Lower lobe of right lung (tissue), 2 donors: ENCODE measurements around the gene MITF. TPM values are rescaled to one million over a fixed set of nuclear protein-coding genes. Genes with fewer than 3 reads are reported as not detected.

Source experiments
- ATAC-seq, 2 donors: fragments of 200-7000 bp; cut with Tn5 transposase; one replicate each; pipeline ENCODE4 v1.9.1; 2020 to 2022; ENCODE audit warnings: mild to moderate bottlenecking in 2 of 2, moderate library complexity in 2 of 2
- DNase-seq: peaks from one replicate; pipeline ENCODE4 v3.0.0-alpha.2; 2020
- H3K27ac ChIP-seq: fragments of 200-600 bp; one replicate; pipeline ENCODE4 v1.8.0; 2022
- H3K27me3 ChIP-seq: fragments of 200-600 bp; one replicate; pipeline ENCODE4 v1.8.0; 2022; ENCODE audit warnings: low read depth
- H3K36me3 ChIP-seq: fragments of 200-600 bp; one replicate; pipeline ENCODE4 v1.8.0; 2022; ENCODE audit warnings: mild to moderate bottlenecking
- H3K4me1 ChIP-seq: fragments of 200-600 bp; one replicate; pipeline ENCODE4 v1.8.0; 2022
- H3K4me3 ChIP-seq: fragments of 200-600 bp; one replicate; pipeline ENCODE4 v1.8.0; 2022; ENCODE audit warnings: mild to moderate bottlenecking
- H3K9me3 ChIP-seq: fragments of 200-600 bp; one replicate; pipeline ENCODE4 v1.8.0; 2022
- intact Hi-C: fragments of 100-400 bp; cut with DNase I; formaldehyde crosslinking; loops from one replicate; pipeline ENCODE4 v1.11.0; 2022
- long read RNA-seq: library from polyadenylated mRNA; unstranded; transcript quantifications from one replicate; pipeline ENCODE4 v2.0.0, GENCODE V29; 2021
- total RNA-seq: library from RNA; stranded (reverse); fragmentation: NEBNext Ultra II Directional; extraction: Animal tissue kit (Norgen Biotek cat#: 25700); gene quantifications from one replicate; pipeline ENCODE4 v1.2.1, GENCODE V29; 2021
- TF ChIP-seq, protein P1 (sequence below): fragments of 200-600 bp; IDR thresholded peaks from one replicate; pipeline ENCODE4 v1.8.0; 2022; ENCODE audit warnings: antibody characterized with exemption, mild to moderate bottlenecking
- donor health status: DM: no; HTN: yes; CAD: no; lungs with severe emphysema.

MITF gene, protein sequence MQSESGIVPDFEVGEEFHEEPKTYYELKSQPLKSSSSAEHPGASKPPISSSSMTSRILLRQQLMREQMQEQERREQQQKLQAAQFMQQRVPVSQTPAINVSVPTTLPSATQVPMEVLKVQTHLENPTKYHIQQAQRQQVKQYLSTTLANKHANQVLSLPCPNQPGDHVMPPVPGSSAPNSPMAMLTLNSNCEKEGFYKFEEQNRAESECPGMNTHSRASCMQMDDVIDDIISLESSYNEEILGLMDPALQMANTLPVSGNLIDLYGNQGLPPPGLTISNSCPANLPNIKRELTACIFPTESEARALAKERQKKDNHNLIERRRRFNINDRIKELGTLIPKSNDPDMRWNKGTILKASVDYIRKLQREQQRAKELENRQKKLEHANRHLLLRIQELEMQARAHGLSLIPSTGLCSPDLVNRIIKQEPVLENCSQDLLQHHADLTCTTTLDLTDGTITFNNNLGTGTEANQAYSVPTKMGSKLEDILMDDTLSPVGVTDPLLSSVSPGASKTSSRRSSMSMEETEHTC
- 45.1 TPM for total RNA-seq
- long read RNA-seq, full-length matches to known transcripts = 35 of 68 reads
- long read RNA-seq, partial matches to known transcripts = 13 of 68 reads
- long read RNA-seq, other reads (novel, unspliced or antisense) = 20 of 68 reads

DNA sequence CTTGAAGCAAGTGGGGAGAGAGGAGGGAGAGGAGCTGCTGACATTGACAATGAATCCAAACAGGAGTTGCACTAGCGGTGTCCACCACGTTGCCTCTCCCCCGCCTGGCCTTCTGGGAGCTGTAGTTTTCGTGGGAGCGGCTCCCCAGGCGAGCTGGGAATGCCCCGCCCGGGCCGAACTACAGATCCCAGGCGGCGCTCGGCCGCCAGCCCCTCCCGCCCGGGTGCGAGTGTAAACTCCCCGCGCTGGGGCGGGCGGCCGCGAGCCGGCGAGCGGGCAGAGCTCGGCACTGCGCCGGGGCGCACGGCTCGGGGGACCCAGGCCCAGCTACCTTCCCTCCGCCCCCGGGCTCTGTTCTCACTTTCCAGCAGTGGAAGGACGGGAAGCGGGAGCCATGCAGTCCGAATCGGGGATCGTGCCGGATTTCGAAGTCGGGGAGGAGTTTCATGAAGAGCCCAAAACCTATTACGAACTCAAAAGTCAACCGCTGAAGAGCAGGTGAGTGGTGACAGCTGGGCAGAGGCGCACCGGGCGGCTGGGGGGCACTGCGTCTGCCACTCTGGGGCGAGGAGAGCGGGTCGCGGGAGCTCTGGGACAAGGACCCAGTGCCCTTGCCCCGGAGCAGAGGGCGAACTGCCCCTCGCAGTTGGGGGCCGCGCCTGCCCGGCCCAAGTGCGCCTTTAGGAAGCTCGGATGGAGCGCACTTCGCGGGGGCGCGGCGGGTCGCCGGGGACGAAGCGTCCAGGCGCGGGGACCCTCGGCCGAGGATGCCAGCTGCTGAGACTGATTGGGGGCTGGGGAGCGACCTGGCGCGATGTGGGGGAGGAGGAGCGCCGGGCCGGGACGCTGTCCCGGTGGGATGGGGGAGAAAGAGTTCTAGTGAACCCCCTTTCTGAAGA, at the start of gene MITF:
Gene MITF (plus strand): TSS at position 261 of the 899 bp plus-strand sequence. CDS start 134 bp downstream, at position 395.
- no peaks in the 10 kb centered on the region for H3K27me3 ChIP-seq
- TF ChIP-seq, protein P1, sequence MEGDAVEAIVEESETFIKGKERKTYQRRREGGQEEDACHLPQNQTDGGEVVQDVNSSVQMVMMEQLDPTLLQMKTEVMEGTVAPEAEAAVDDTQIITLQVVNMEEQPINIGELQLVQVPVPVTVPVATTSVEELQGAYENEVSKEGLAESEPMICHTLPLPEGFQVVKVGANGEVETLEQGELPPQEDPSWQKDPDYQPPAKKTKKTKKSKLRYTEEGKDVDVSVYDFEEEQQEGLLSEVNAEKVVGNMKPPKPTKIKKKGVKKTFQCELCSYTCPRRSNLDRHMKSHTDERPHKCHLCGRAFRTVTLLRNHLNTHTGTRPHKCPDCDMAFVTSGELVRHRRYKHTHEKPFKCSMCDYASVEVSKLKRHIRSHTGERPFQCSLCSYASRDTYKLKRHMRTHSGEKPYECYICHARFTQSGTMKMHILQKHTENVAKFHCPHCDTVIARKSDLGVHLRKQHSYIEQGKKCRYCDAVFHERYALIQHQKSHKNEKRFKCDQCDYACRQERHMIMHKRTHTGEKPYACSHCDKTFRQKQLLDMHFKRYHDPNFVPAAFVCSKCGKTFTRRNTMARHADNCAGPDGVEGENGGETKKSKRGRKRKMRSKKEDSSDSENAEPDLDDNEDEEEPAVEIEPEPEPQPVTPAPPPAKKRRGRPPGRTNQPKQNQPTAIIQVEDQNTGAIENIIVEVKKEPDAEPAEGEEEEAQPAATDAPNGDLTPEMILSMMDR = no peak
- H3K4me3 ChIP-seq = peak within 1 kb of the TSS; percentile 89
- ATAC-seq = peak; percentile 98
- H3K27ac ChIP-seq = peak within 1 kb of the TSS; percentile 85
- no peaks in the 10 kb centered on the region for H3K36me3 ChIP-seq
- peak; percentile 94 for DNase-seq
- peaks cover 31% of the 10 kb centered on the region for H3K4me1 ChIP-seq
- intact Hi-C loops = no loop called here
- no peaks in the 10 kb centered on the region for H3K9me3 ChIP-seq

DNA sequence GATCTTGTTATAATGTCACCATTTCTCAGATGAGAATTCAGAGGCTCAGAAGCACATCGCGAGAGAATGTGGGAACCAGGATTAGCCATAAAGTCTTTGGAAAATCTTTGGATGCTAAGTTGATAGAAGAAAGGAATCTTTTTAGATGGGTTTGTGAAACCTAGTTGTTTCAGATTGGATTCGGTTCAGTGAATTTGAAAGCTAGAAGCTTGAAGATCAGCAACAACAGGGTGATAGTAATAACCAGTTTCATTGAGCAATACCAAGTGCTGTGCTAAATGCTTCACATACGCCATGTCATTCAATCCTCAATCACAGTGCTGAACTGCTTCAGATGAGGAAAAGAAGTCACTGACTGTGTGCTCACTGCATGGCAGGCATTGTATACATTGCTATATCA, 47.4 kb upstream of the MITF start:
- no peak overlapping the region for H3K27ac ChIP-seq
- H3K27me3 ChIP-seq = no peaks in the 10 kb centered on the region
- TF ChIP-seq, protein P1 = no peak
- H3K4me3 ChIP-seq = no peak overlapping the region
- DNase-seq (no peak), ATAC-seq (peak in 1 of 2 donors; percentile 38)
- no peaks in the 10 kb centered on the region for H3K9me3 ChIP-seq
- intact Hi-C loops = loop anchor here (10.0 kb wide), 1 partner anchor 103 kb away; no protein-coding TSS in a partner anchor
- H3K4me1 ChIP-seq = no peaks in the 10 kb centered on the region
- H3K36me3 ChIP-seq = no peaks in the 10 kb centered on the region

DNA sequence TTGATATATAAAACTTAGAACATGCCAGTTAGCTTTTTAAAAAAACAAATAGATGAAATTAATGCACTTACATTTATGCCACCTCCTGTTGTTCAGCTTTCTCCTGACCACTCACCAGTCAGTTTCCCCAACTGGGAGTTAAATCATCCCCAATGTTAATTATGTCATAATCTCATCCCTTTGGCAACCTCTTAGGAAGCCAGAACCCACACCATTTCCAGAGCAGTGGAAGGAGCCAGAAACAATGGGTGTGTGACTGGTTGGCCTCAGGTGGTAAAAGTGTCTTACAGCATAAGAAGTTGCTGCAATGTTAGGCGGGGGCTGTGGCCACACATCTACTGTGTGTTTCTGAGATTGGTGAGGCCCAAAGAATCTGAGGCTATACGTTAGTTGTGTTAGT, 46.5 kb upstream of the MITF start:
- Histone ChIP-seq H3K4me3 (no peak overlapping the region), H3K4me1 (no peaks in the 10 kb centered on the region), H3K27me3 (no peaks in the 10 kb centered on the region), H3K36me3 (no peaks in the 10 kb centered on the region), H3K9me3 (no peaks in the 10 kb centered on the region), H3K27ac (no peak overlapping the region)
- DNase-seq = no peak
- intact Hi-C loops = loop anchor here (10.0 kb wide), 1 partner anchor 102 kb away; no protein-coding TSS in a partner anchor
- no peak for ATAC-seq
- TF ChIP-seq, protein P1 = no peak

DNA sequence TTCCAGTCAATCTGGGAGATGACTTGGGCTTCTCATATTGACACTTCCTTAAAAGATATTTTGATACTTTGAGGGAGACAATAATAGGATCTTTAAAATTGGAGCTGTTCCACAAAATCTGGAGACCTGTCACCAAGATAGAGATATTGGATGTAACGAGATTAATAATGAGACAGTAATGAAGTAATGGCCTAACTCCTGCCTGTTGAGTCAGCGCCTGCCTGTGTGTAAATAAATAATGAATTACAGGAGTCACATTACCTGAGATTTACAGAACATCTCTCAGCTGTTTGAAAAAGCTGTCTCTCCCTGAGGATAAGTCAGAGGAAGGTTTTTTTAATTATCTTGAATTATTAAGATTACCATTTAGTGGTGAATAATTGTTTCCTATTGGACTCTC, 43.8 kb upstream of the MITF start:
- Histone ChIP-seq H3K36me3 (no peaks in the 10 kb centered on the region), H3K4me3 (no peak overlapping the region), H3K27ac (no peak overlapping the region), H3K4me1 (no peaks in the 10 kb centered on the region), H3K9me3 (no peaks in the 10 kb centered on the region), H3K27me3 (no peaks in the 10 kb centered on the region)
- intact Hi-C loops = loop anchor here (10.0 kb wide), 1 partner anchor 99 kb away; no protein-coding TSS in a partner anchor
- ATAC-seq = no peak
- no peak for DNase-seq
- TF ChIP-seq, protein P1 = no peak

DNA sequence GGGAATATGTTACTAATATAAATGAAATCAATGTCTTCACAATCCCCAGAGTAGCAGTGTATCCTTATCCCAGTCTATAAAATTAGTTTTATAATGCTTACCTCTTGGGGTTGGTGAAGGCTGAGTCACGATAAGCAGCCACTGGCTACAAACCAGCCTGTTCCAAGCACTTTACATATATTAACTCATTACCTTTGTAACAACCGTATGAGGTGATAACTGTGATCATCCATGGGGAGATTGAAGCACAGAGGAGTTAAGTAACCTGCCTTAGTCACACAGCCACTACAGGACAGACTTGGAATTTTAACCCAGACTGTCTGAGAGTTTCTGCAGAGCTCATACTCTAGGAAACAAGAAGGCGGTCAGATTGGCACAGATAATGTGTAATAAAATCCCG, 43.3 kb upstream of the MITF start:
- Histone ChIP-seq H3K27me3 (no peaks in the 10 kb centered on the region), H3K4me3 (no peak overlapping the region), H3K27ac (no peak overlapping the region), H3K4me1 (no peaks in the 10 kb centered on the region), H3K36me3 (no peaks in the 10 kb centered on the region), H3K9me3 (peaks cover 3% of the 10 kb centered on the region)
- DNase-seq = no peak
- TF ChIP-seq, protein P1 = no peak
- no peak for ATAC-seq
- intact Hi-C loops = loop anchor here (10.0 kb wide), 1 partner anchor 99 kb away; no protein-coding TSS in a partner anchor
